Measurements from ENCODE around the gene ZNHIT6.
"Not testable (repeated sequence)": the region's sequence is repeated elsewhere in the genome, so short reads cannot be mapped to it uniquely, and the experiment has no call there.

The ZNHIT6 gene

GRCh38 chr1:85707990-85708828, at the start of gene ZNHIT6:
ZNHIT6 (minus strand) TSS chr1:85708433; CDS start chr1:85708284, 149 bp downstream.
- no peaks in the 10 kb centered on the region for H3K9me3 ChIP-seq (ENCODE audit: control insufficient read depth, insufficient read depth, low read length)
- no peaks in the 10 kb centered on the region for H3K27me3 ChIP-seq (ENCODE audit: control insufficient read depth, insufficient read depth, low read length)
- H3K36me3 ChIP-seq (ENCODE audit: control insufficient read depth, insufficient read depth, low read length) = peaks cover 3% of the 10 kb centered on the region; the same call in 1 of the 2 replicates
- no CpG with 5 or more reads among the region's 35 CpGs for WGBS (ENCODE audit: insufficient coverage, insufficient read length)
- no peaks in the 10 kb centered on the region for H3K4me1 ChIP-seq (ENCODE audit: control insufficient read depth, insufficient read depth, low read length)
- DNase-seq (ENCODE audit: low read depth, low spot score) = peak; percentile 85
- H3K4me3 ChIP-seq (ENCODE audit: low read length) = peak within 1 kb of the TSS; percentile 88; the same call in 1 of the 2 replicates
- no peak within 1 kb of the TSS for H3K27ac ChIP-seq (ENCODE audit: low read length)

GRCh38 chr1:85756864-85757263, 48.6 kb upstream of the ZNHIT6 start:
- Histone ChIP-seq H3K9me3 (ENCODE audit: control insufficient read depth, insufficient read depth, low read length) (no peaks in the 10 kb centered on the region), H3K27ac (ENCODE audit: low read length) (no peak overlapping the region), H3K4me3 (ENCODE audit: low read length) (no peak overlapping the region), H3K36me3 (ENCODE audit: control insufficient read depth, insufficient read depth, low read length) (no peaks in the 10 kb centered on the region), H3K27me3 (ENCODE audit: control insufficient read depth, insufficient read depth, low read length) (no peaks in the 10 kb centered on the region), H3K4me1 (ENCODE audit: control insufficient read depth, insufficient read depth, low read length) (no peaks in the 10 kb centered on the region)
- no peak for DNase-seq (ENCODE audit: low read depth, low spot score)
- no CpG with 5 or more reads among the region's 5 CpGs for WGBS (ENCODE audit: insufficient coverage, insufficient read length)

- Histone ChIP-seq H3K9me3 (ENCODE audit: control insufficient read depth, insufficient read depth, low read length) (no peaks in the 10 kb centered on the region), H3K36me3 (ENCODE audit: control insufficient read depth, insufficient read depth, low read length) (no peaks in the 10 kb centered on the region), H3K4me1 (ENCODE audit: control insufficient read depth, insufficient read depth, low read length) (no peaks in the 10 kb centered on the region), H3K4me3 (ENCODE audit: low read length) (no peak overlapping the region), H3K27ac (ENCODE audit: low read length) (no peak overlapping the region), H3K27me3 (ENCODE audit: control insufficient read depth, insufficient read depth, low read length) (no peaks in the 10 kb centered on the region)
- WGBS (ENCODE audit: insufficient coverage, insufficient read length) = no CpG with 5 or more reads among the region's 1 CpG
- no peak for DNase-seq (ENCODE audit: low read depth, low spot score)
Measured at GRCh38 chr1:85748120-85748519, 39.9 kb upstream of the ZNHIT6 start.

- Histone ChIP-seq H3K4me1 (ENCODE audit: control insufficient read depth, insufficient read depth, low read length) (no peaks in the 10 kb centered on the region), H3K27me3 (ENCODE audit: control insufficient read depth, insufficient read depth, low read length) (no peaks in the 10 kb centered on the region), H3K27ac (ENCODE audit: low read length) (no peak overlapping the region), H3K36me3 (ENCODE audit: control insufficient read depth, insufficient read depth, low read length) (no peaks in the 10 kb centered on the region), H3K4me3 (ENCODE audit: low read length) (no peak overlapping the region), H3K9me3 (ENCODE audit: control insufficient read depth, insufficient read depth, low read length) (no peaks in the 10 kb centered on the region)
- WGBS (ENCODE audit: insufficient coverage, insufficient read length) = no CpG with 5 or more reads among the region's 3 CpGs
- DNase-seq (ENCODE audit: low read depth, low spot score) = no peak
Measured at GRCh38 chr1:85746777-85747176, 38.5 kb upstream of the ZNHIT6 start.

- Histone ChIP-seq H3K36me3 (ENCODE audit: control insufficient read depth, insufficient read depth, low read length) (no peaks in the 10 kb centered on the region), H3K4me3 (ENCODE audit: low read length) (no peak overlapping the region), H3K27me3 (ENCODE audit: control insufficient read depth, insufficient read depth, low read length) (no peaks in the 10 kb centered on the region), H3K9me3 (ENCODE audit: control insufficient read depth, insufficient read depth, low read length) (no peaks in the 10 kb centered on the region), H3K27ac (ENCODE audit: low read length) (no peak overlapping the region), H3K4me1 (ENCODE audit: control insufficient read depth, insufficient read depth, low read length) (no peaks in the 10 kb centered on the region)
- DNase-seq (ENCODE audit: low read depth, low spot score) = no peak
- WGBS (ENCODE audit: insufficient coverage, insufficient read length) = 100% methylated on average over 1 of the region's 3 CpGs
Measured at GRCh38 chr1:85743814-85744213, 35.6 kb upstream of the ZNHIT6 start.

GRCh38 chr1:85734931-85735330, 26.7 kb upstream of the ZNHIT6 start:
- Histone ChIP-seq H3K4me3 (ENCODE audit: low read length) (no peak overlapping the region), H3K36me3 (ENCODE audit: control insufficient read depth, insufficient read depth, low read length) (no peaks in the 10 kb centered on the region), H3K4me1 (ENCODE audit: control insufficient read depth, insufficient read depth, low read length) (no peaks in the 10 kb centered on the region), H3K27ac (ENCODE audit: low read length) (no peak overlapping the region), H3K27me3 (ENCODE audit: control insufficient read depth, insufficient read depth, low read length) (no peaks in the 10 kb centered on the region), H3K9me3 (ENCODE audit: control insufficient read depth, insufficient read depth, low read length) (no peaks in the 10 kb centered on the region)
- no CpG with 5 or more reads among the region's 1 CpG for WGBS (ENCODE audit: insufficient coverage, insufficient read length)
- no peak for DNase-seq (ENCODE audit: low read depth, low spot score)

- Histone ChIP-seq H3K9me3 (ENCODE audit: control insufficient read depth, insufficient read depth, low read length) (no peaks in the 10 kb centered on the region), H3K36me3 (ENCODE audit: control insufficient read depth, insufficient read depth, low read length) (no peaks in the 10 kb centered on the region), H3K4me1 (ENCODE audit: control insufficient read depth, insufficient read depth, low read length) (no peaks in the 10 kb centered on the region), H3K27me3 (ENCODE audit: control insufficient read depth, insufficient read depth, low read length) (no peaks in the 10 kb centered on the region), H3K4me3 (ENCODE audit: low read length) (no peak overlapping the region), H3K27ac (ENCODE audit: low read length) (no peak overlapping the region)
- DNase-seq (ENCODE audit: low read depth, low spot score) = no peak
- WGBS (ENCODE audit: insufficient coverage, insufficient read length) = no CpG with 5 or more reads among the region's 7 CpGs
Measured at GRCh38 chr1:85718678-85719340, 10.6 kb upstream of the ZNHIT6 start.

GRCh38 chr1:85714418-85715114, 6.3 kb upstream of the ZNHIT6 start:
- H3K27ac ChIP-seq (ENCODE audit: low read length) = not testable (repeated sequence)

GRCh38 chr1:85708829-85709227, 595 bp upstream of the ZNHIT6 start:
- peaks cover 3% of the 10 kb centered on the region; the same call in 1 of the 2 replicates for H3K36me3 ChIP-seq (ENCODE audit: control insufficient read depth, insufficient read depth, low read length)
- H3K9me3 ChIP-seq (ENCODE audit: control insufficient read depth, insufficient read depth, low read length) = no peaks in the 10 kb centered on the region; the same call in 1 of the 2 replicates
- DNase-seq (ENCODE audit: low read depth, low spot score) = no peak
- no peaks in the 10 kb centered on the region for H3K4me1 ChIP-seq (ENCODE audit: control insufficient read depth, insufficient read depth, low read length)
- no CpG with 5 or more reads among the region's 6 CpGs for WGBS (ENCODE audit: insufficient coverage, insufficient read length)
- no peak overlapping the region for H3K27ac ChIP-seq (ENCODE audit: low read length)
- H3K27me3 ChIP-seq (ENCODE audit: control insufficient read depth, insufficient read depth, low read length) = no peaks in the 10 kb centered on the region
- no peak overlapping the region for H3K4me3 ChIP-seq (ENCODE audit: low read length)

More at GRCh38 chr1:85714418-85715114, 6.3 kb upstream of the ZNHIT6 start:
- DNase-seq (ENCODE audit: low read depth, low spot score); H3K4me3 ChIP-seq (ENCODE audit: low read length); H3K27me3 ChIP-seq (ENCODE audit: control insufficient read depth, insufficient read depth, low read length); H3K36me3 ChIP-seq (ENCODE audit: control insufficient read depth, insufficient read depth, low read length); H3K9me3 ChIP-seq (ENCODE audit: control insufficient read depth, insufficient read depth, low read length); H3K4me1 ChIP-seq (ENCODE audit: control insufficient read depth, insufficient read depth, low read length): not testable (repeated sequence)
- WGBS (ENCODE audit: insufficient coverage, insufficient read length) = no CpG with 5 or more reads among the region's 14 CpGs

- no peaks in the 10 kb centered on the region for H3K27me3 ChIP-seq (ENCODE audit: control insufficient read depth, insufficient read depth, low read length)
- no peaks in the 10 kb centered on the region for H3K4me1 ChIP-seq (ENCODE audit: control insufficient read depth, insufficient read depth, low read length)
- DNase-seq (ENCODE audit: low read depth, low spot score) = no peak
- H3K27ac ChIP-seq (ENCODE audit: low read length) = no peak overlapping the region
- no peaks in the 10 kb centered on the region for H3K9me3 ChIP-seq (ENCODE audit: control insufficient read depth, insufficient read depth, low read length)
- WGBS (ENCODE audit: insufficient coverage, insufficient read length) = no CpG with 5 or more reads among the region's 13 CpGs
- H3K36me3 ChIP-seq (ENCODE audit: control insufficient read depth, insufficient read depth, low read length) = peaks cover 3% of the 10 kb centered on the region; the same call in 1 of the 2 replicates
- peak overlapping the region; percentile 88; the same call in 1 of the 2 replicates for H3K4me3 ChIP-seq (ENCODE audit: low read length)
Measured at GRCh38 chr1:85707267-85707989, 805 bp downstream of the ZNHIT6 start.
